Measurements from ENCODE around the gene TBC1D9.
"Not testable (repeated sequence)": the region's sequence is repeated elsewhere in the genome, so short reads cannot be mapped to it uniquely, and the experiment has no call there.

DNA sequence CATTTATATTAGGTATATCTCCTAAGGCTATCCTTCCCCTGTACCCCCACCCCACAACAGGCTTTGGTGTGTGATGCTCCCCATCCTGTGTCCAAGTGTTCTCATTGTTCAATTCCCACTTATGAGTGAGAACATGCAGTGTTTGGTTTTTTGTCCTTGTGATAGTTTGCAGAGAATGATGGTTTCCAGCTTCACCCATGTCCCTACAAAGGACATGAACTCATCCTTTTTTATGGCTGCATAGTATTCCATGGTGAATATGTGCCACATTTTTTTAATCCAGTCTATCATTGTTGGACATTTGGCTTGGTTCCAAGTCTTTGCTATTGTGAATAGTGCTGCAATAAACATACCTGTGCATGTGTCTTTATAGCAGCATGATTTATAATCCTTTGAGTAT, 26.6 kb upstream of the TBC1D9 start:
- TF ChIP-seq EZH2 (IDR thresholded peaks at IDR 0.05; ENCODE audit: insufficient read depth, poor library complexity, severe bottlenecking); EZH2phosphoT487 (IDR thresholded peaks at IDR 0.05; ENCODE audit: insufficient read depth, low read depth): not testable (repeated sequence)

Measured in GM23248 (cell line).